DOHH2 (cell line): ENCODE results near the gene YIPF6.

Experiments used
- EZH2phosphoT487 ChIP-seq: fragments of 200-600 bp; sonication (generic); IDR thresholded peaks from 2 replicates; pipeline ENCODE4 v1.6.1; 2017; ENCODE audit warnings: borderline replicate concordance, mild to moderate bottlenecking, antibody characterized with exemption, low read length, moderate library complexity, mixed read lengths
- TF ChIP-seq, protein P1 (sequence below): fragments of 200-600 bp; sonication (generic); IDR thresholded peaks from one replicate; pipeline ENCODE4 v1.5.1; 2014; ENCODE audit warnings: antibody characterized with exemption, mild to moderate bottlenecking, low read depth, low read length; ENCODE audit not compliant: poor library complexity, severe bottlenecking

DNA sequence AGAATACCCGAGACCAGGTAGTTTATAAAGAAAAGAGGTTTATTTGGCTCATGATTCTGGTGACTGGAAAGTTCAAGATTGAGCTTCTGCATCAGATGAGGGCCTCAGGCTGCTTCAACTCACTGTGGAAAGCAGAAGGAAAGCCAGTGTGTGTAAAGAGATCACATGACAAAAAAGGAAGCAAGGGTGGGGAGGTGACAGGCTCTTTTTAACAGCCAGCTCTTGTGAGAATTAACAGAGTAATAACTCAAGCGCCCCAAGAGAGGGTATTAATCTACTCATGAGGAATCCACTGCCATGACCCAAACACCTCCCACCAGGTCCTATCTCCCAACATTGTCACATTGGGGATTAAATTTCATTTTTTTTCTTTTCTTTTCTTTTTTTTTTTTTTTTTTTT lies 6.3 kb upstream of the YIPF6 start:
- TF ChIP-seq, protein P1, sequence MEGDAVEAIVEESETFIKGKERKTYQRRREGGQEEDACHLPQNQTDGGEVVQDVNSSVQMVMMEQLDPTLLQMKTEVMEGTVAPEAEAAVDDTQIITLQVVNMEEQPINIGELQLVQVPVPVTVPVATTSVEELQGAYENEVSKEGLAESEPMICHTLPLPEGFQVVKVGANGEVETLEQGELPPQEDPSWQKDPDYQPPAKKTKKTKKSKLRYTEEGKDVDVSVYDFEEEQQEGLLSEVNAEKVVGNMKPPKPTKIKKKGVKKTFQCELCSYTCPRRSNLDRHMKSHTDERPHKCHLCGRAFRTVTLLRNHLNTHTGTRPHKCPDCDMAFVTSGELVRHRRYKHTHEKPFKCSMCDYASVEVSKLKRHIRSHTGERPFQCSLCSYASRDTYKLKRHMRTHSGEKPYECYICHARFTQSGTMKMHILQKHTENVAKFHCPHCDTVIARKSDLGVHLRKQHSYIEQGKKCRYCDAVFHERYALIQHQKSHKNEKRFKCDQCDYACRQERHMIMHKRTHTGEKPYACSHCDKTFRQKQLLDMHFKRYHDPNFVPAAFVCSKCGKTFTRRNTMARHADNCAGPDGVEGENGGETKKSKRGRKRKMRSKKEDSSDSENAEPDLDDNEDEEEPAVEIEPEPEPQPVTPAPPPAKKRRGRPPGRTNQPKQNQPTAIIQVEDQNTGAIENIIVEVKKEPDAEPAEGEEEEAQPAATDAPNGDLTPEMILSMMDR, result no peak
- no peak for TF ChIP-seq EZH2phosphoT487
